Measurements from ENCODE around the gene COX7A2L. TPM values are rescaled to one million over a fixed set of nuclear protein-coding genes. Genes with fewer than 3 reads are reported as not detected.
"Not testable (repeated sequence)": the region's sequence is repeated elsewhere in the genome, so short reads cannot be mapped to it uniquely, and the experiment has no call there.

Gene COX7A2L
- total and polyA plus RNA-seq, 9 of the 15 experiments (the other 6 are each of a cell fraction or from before 2014, with no cell fraction given), result 118 to 481 (median 163) TPM

DNA sequence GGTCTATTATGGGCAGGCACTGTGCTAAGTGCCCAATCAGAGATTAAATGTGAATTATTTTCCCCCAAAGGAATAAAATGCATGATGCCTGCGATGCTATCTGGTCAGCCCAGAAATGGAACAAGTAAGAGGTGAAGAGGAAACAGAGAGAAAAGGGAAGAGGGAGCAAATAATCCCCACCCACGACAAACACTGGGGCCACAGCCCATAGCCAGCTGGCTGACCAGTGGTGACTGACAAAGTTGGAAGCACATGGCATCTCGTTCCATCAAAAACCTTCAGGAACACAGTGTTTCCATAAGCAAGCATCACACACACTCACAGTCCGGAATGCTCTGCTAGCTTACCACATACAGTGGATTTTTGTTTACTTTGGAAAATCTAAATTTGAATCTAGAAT, 21.1 kb upstream of the COX7A2L start (continued):
- no peak for TF ChIP-seq ZNF655 (CRISPR knock-in tag; IDR thresholded peaks at IDR 0.05)
- no peak for TF ChIP-seq GABPB1 (CRISPR knock-in tag; IDR thresholded peaks at IDR 0.05)
- no peak for TF ChIP-seq MTA3 (IDR thresholded peaks at IDR 0.05; ENCODE audit: borderline replicate concordance)
- TF ChIP-seq MEIS2 (IDR thresholded peaks at IDR 0.05; ENCODE audit: partially characterized antibody), result no peak

- H3K79me2 ChIP-seq (ENCODE audit: control insufficient read depth, insufficient read depth, low read length); in situ Hi-C loops (cut with MboI); POLR2A ChIA-PET; H2AFZ ChIP-seq (ENCODE audit: low read depth, low read length); ATAC-seq; FAIRE-seq; H3K9ac ChIP-seq (ENCODE audit: insufficient read depth in 1 of 2, low read depth in 2 of 2, low read length in 2 of 2); H4K20me1 ChIP-seq (replicated peaks; ENCODE audit: control insufficient read depth, insufficient read depth, low read length); BruUV-seq (replicated peaks); DNase-seq (ENCODE audit: extremely low read depth in 1 of 4, low spot score in 3 of 4); H3K36me3 ChIP-seq (ENCODE audit: control insufficient read depth, insufficient read depth, low read length); CTCF ChIA-PET (ENCODE audit: low intra/inter-chr PET ratio); H3K27ac ChIP-seq (ENCODE audit: extremely low read depth, low read depth, low read length); H3K4me2 ChIP-seq (ENCODE audit: insufficient read depth, low read length); intact Hi-C loops (cut with micrococcal nuclease); H3K4me1 ChIP-seq (replicated peaks in 1 of 2; ENCODE audit: control insufficient read depth in 2 of 2, insufficient read depth in 2 of 2, low read length in 2 of 2); H3K9me3 ChIP-seq (replicated peaks; ENCODE audit: control insufficient read depth, insufficient read depth, low read depth, low read length); H3K9me1 ChIP-seq (ENCODE audit: control insufficient read depth, insufficient read depth, low read length); H3K4me3 ChIP-seq: not testable (repeated sequence)
- 8% methylated on average over 7 of the region's 7 CpGs for WGBS (ENCODE audit: insufficient coverage, low coverage, missing lambda C conversion rate)
- peaks cover 5 to 55% of the 10 kb centered on the region in 2 experiments; a peak in 3 of 5 replicates for H3K27me3 ChIP-seq (ENCODE audit: control insufficient read depth in 2 of 2, insufficient read depth in 2 of 2, low read length in 2 of 2)
These were observed 19.0 kb upstream of the COX7A2L start for GRCh38 chr2:42380026-42380425.
